B cell (primary cell): ENCODE data around the gene ARMC9. TPM values are rescaled to one million over a fixed set of nuclear protein-coding genes. Genes with fewer than 3 reads are reported as not detected.

Experiments
- ATAC-seq: fragments of 200-7000 bp; cut with Tn5 transposase; one replicate; pipeline ENCODE4 v1.10.0; 2021; ENCODE audit warnings: low read depth, mild to moderate bottlenecking, moderate number of reproducible peaks, moderate library complexity
- CTCF ChIA-PET: fragments of 350-600 bp; sonication (Branson Sonifier 250); formaldehyde crosslinking; loops from one replicate; lab custom pipeline; 2021; ENCODE audit warnings: antibody characterized with exemption, inconsistent platforms; lab: Charles Lee
- POLR2A ChIA-PET: fragments of 350-600 bp; sonication (Branson Sonifier 250); formaldehyde crosslinking; loops from one replicate; lab custom pipeline; 2021; ENCODE audit warnings: antibody characterized with exemption; lab: Charles Lee
- DNase-seq: peaks from one replicate; pipeline ENCODE4 v3.0.0; 2013
- H2AFZ ChIP-seq: 2 replicates; pipeline ENCODE4 v1.6.1; 2012; ENCODE audit warnings: mild to moderate bottlenecking, low read depth, low read length; ENCODE audit not compliant: insufficient read depth, poor library complexity, severe bottlenecking
- H3K27ac ChIP-seq, 2 donors: 1 replicate in 1 of 2; 2 replicates in 1 of 2; pipeline ENCODE4 v1.5.1; 2012 to 2013; ENCODE audit warnings: low read length in 2 of 2, mild to moderate bottlenecking in 2 of 2, moderate library complexity in 1 of 2
- H3K27me3 ChIP-seq, 4 experiments: fragments of 200-600 bp in 1 of 4; sonication (generic) in 1 of 4; replicated peaks in 1 of 4; 1 replicate in 2 of 4; 2 replicates in 2 of 4; pipeline versions ENCODE4 v1.6.1 to v1.7.0; 2013 to 2016; ENCODE audit warnings: low read length in 3 of 4, mild to moderate bottlenecking in 2 of 4, mixed read lengths in 1 of 4, moderate library complexity in 1 of 4; ENCODE audit not compliant: insufficient read depth in 4 of 4, control insufficient read depth in 3 of 4; ENCODE audit errors: control extremely low read depth in 1 of 4
- H3K36me3 ChIP-seq, 2 experiments: replicated peaks in 1 of 2; 1 replicate in 1 of 2; 2 replicates in 1 of 2; pipeline versions ENCODE4 v1.6.1 to v1.7.1; 2013; ENCODE audit warnings: low read length in 1 of 2; ENCODE audit not compliant: insufficient read depth in 2 of 2, control insufficient read depth in 1 of 2; ENCODE audit errors: control extremely low read depth in 1 of 2, extremely low read depth in 1 of 2
- H3K4me1 ChIP-seq, 2 donors: fragments of 200-600 bp in 1 of 2; sonication (generic) in 1 of 2; 1 replicate in 1 of 2; 2 replicates in 1 of 2; pipeline versions ENCODE4 v1.5.1 to v1.6.1; 2013 to 2017; ENCODE audit warnings: low read length in 2 of 2; ENCODE audit not compliant: control insufficient read depth in 2 of 2, insufficient read depth in 2 of 2
- H3K4me2 ChIP-seq: replicated peaks from 2 replicates; pipeline ENCODE3; 2012; ENCODE audit warnings: mild to moderate bottlenecking, low read depth, low read length; ENCODE audit not compliant: poor library complexity, severe bottlenecking
- H3K4me3 ChIP-seq, 5 experiments: fragments of 200-600 bp in 1 of 5; sonication (generic) in 1 of 5; 1 replicate in 3 of 5; 2 replicates in 2 of 5; pipeline versions ENCODE4 v1.5.1 to v1.7.0; 2011 to 2016; ENCODE audit warnings: low read length in 4 of 5, mild to moderate bottlenecking in 4 of 5, low read depth in 2 of 5, control low read depth in 1 of 5, moderate library complexity in 1 of 5; ENCODE audit not compliant: insufficient read depth in 1 of 5; ENCODE audit errors: control extremely low read depth in 1 of 5, extremely low read depth in 1 of 5
- H3K79me2 ChIP-seq: fragments of 200-600 bp; sonication (generic); one replicate; pipeline ENCODE4 v1.6.0; 2016; ENCODE audit warnings: low read length; ENCODE audit not compliant: control insufficient read depth, insufficient read depth
- H3K9ac ChIP-seq: fragments of 200-600 bp; sonication (generic); 2 replicates; pipeline ENCODE4 v1.6.1; 2017; ENCODE audit warnings: mild to moderate bottlenecking, low read length, moderate library complexity
- H3K9me3 ChIP-seq, 3 donors: one replicate each; pipeline versions ENCODE4 v1.6.1 to v1.7.1; 2013; ENCODE audit warnings: low read length in 2 of 3; ENCODE audit not compliant: control insufficient read depth in 2 of 3, insufficient read depth in 1 of 3; ENCODE audit errors: control extremely low read depth in 1 of 3
- H4K20me1 ChIP-seq: 2 replicates; pipeline ENCODE4 v1.6.0; 2012; ENCODE audit warnings: mild to moderate bottlenecking, low read length; ENCODE audit not compliant: insufficient read depth, control insufficient read depth, poor library complexity, severe bottlenecking
- H3K27ac Mint-ChIP-seq: one replicate; pipeline ENCODE4 v1.8.0; 2021; ENCODE audit warnings: mixed read lengths
- H3K27me3 Mint-ChIP-seq: one replicate; pipeline ENCODE4 v1.8.0; 2021; ENCODE audit warnings: mixed read lengths
- H3K4me1 Mint-ChIP-seq: one replicate; pipeline ENCODE4 v1.8.0; 2021; ENCODE audit warnings: mixed read lengths
- H3K4me3 Mint-ChIP-seq: one replicate; pipeline ENCODE4 v1.8.0; 2021; ENCODE audit warnings: mixed read lengths
- H3K9me3 Mint-ChIP-seq: one replicate; pipeline ENCODE4 v1.8.0; 2022; ENCODE audit warnings: mixed read lengths; ENCODE audit not compliant: insufficient read depth
- EZH2 ChIP-seq: IDR thresholded peaks from 2 replicates; pipeline ENCODE4 v1.6.1; 2012; ENCODE audit warnings: borderline replicate concordance, low read depth, mild to moderate bottlenecking, moderate library complexity, low read length; ENCODE audit not compliant: insufficient read depth, poor library complexity, severe bottlenecking
- WGBS: methylation state at CpG from one replicate; pipeline ENCODE4 v1.1.5; 2013; ENCODE audit warnings: missing lambda C conversion rate; ENCODE audit not compliant: insufficient coverage; 5-methylcytosine and 5-hydroxymethylcytosine counted together
- intact Hi-C: fragments of 100-400 bp; cut with micrococcal nuclease; formaldehyde crosslinking; loops from one replicate; pipeline ENCODE4 v1.10.0; 2022
- polyA plus RNA-seq: library from polyadenylated mRNA; depleted of rRNA; stranded (reverse); fragments of >200 nt; gene quantifications from 2 replicates; pipeline ENCODE4 v1.2.3, GENCODE V29; 2012
- total RNA-seq, 2 donors: library from RNA; stranded (reverse); fragments of 120-200 nt in 1 of 2; gene quantifications; 1 replicate in 1 of 2; 2 replicates in 1 of 2; pipeline versions ENCODE4 v1.2.3 to v1.2.4, GENCODE V29; 2013 to 2022
- TF ChIP-seq, protein P1 (sequence below): fragments of 200-600 bp; IDR thresholded peaks from one replicate; pipeline ENCODE4 v1.8.0; 2022; ENCODE audit warnings: antibody characterized with exemption, mild to moderate bottlenecking

Gene ARMC9
- total and polyA plus RNA-seq, 2 donors (not counting 1 experiment from before 2014, with no cell fraction given): 0.40 to 5.4 TPM

DNA sequence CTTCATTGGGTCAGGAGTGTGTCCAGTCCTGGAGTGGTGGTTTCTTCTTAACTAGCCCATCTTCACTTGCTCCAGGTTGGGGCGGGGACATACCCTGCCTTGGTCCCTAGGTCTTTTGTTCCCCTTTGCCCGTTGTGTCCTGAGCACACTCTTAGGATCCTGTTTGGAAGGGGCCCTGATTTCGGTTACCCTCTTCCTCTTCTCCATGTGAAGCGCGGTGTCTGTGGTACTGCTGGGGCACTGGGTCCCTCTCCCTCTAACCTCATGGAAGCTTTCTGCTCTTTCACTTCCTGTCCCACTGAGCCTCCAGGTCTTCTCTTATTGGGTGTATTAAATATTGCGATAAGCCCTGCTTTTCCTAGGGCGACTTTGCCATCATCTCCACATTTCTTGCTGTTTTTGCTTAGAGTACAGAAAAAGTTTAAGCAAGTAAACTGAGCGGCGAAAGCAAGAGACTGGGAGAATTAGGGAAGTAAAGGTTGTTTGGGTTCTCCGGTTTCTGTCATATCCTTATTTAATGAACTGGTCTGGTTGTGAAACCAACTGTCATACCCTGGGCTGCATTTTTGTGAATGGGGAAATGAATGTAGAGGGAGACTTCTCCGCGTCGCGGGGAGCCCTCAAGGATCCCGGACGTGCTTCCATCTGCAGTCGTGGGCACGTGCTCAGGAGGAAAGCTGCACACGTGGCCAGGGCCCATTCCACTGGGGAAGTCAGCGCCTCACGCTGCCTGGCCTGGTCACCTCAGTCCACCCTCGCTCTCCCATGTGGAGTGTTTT, 123.3 kb downstream of the ARMC9 start:
- H3K36me3 ChIP-seq: no peaks in the 10 kb centered on the region
- peak overlapping the region; percentile 33 for H3K9ac ChIP-seq
- ATAC-seq (peak; percentile 78), DNase-seq (peak; percentile 74)
- peak overlapping the region; percentile 81 for H3K4me3 Mint-ChIP-seq
- peak overlapping the region in 3 of 5 experiments; percentile 16 to 49 (median 32) for H3K4me3 ChIP-seq
- H3K9me3 ChIP-seq: peaks cover 0 to 20% (median 6%) of the 10 kb centered on the region in 3 donors
- peak overlapping the region; percentile 60 for H3K27ac Mint-ChIP-seq
- ChIA-PET CTCF (no interaction called here), POLR2A (no interaction called here)
- peaks cover 22 to 33% of the 10 kb centered on the region in 2 donors for H3K4me1 ChIP-seq
- peak overlapping the region; percentile 29 for H2AFZ ChIP-seq
- H4K20me1 ChIP-seq: no peaks in the 10 kb centered on the region
- intact Hi-C loops: loop anchor here (5.0 kb wide), 1 partner anchor 71 kb away; no protein-coding TSS in a partner anchor
- no peak overlapping the region for H3K27ac ChIP-seq
- peak overlapping the region; percentile 73 for H3K4me2 ChIP-seq
- no peaks in the 10 kb centered on the region for H3K27me3 Mint-ChIP-seq
- H3K4me1 Mint-ChIP-seq: peaks cover 38% of the 10 kb centered on the region
- H3K27me3 ChIP-seq: no peaks in the 10 kb centered on the region
- no peaks in the 10 kb centered on the region for H3K79me2 ChIP-seq
- WGBS: 20% methylated on average over 14 of the region's 22 CpGs
- TF ChIP-seq, protein P1, sequence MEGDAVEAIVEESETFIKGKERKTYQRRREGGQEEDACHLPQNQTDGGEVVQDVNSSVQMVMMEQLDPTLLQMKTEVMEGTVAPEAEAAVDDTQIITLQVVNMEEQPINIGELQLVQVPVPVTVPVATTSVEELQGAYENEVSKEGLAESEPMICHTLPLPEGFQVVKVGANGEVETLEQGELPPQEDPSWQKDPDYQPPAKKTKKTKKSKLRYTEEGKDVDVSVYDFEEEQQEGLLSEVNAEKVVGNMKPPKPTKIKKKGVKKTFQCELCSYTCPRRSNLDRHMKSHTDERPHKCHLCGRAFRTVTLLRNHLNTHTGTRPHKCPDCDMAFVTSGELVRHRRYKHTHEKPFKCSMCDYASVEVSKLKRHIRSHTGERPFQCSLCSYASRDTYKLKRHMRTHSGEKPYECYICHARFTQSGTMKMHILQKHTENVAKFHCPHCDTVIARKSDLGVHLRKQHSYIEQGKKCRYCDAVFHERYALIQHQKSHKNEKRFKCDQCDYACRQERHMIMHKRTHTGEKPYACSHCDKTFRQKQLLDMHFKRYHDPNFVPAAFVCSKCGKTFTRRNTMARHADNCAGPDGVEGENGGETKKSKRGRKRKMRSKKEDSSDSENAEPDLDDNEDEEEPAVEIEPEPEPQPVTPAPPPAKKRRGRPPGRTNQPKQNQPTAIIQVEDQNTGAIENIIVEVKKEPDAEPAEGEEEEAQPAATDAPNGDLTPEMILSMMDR: no peak
- no peak for TF ChIP-seq EZH2
- H3K9me3 Mint-ChIP-seq: peaks cover 8% of the 10 kb centered on the region

DNA sequence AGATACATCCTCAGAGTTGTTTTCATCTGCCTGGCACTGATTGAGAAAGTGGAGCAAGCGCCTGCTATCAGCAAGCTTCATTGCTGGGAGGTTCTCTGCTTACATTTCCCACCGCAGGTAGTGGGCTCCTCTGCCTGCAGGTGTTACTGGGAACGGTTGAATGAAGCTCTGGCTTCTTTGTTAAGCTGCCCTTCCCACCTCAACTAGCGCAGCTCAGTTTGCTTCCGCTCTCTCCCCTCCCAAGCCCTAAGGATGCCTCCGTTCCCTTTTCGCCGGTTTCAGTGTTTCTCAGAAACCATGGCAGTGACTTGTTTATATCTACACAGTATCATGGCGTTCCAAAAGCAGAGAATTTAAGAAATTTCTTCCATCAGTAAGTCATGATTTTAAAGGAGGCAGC, 124.9 kb downstream of the ARMC9 start:
- Mint-ChIP-seq H3K27ac (no peak overlapping the region), H3K4me3 (no peak overlapping the region), H3K9me3 (no peaks in the 10 kb centered on the region), H3K27me3 (no peaks in the 10 kb centered on the region), H3K4me1 (peaks cover 32% of the 10 kb centered on the region)
- peaks cover 0 to 9% (median 0%) of the 10 kb centered on the region in 3 donors for H3K9me3 ChIP-seq
- 98% methylated on average over 8 of the region's 9 CpGs for WGBS
- no peak overlapping the region for H3K4me2 ChIP-seq
- no peaks in the 10 kb centered on the region for H3K79me2 ChIP-seq
- no peak overlapping the region for H3K27ac ChIP-seq
- no peak overlapping the region for H3K9ac ChIP-seq
- no peak overlapping the region for H3K4me3 ChIP-seq
- CTCF ChIA-PET: interaction anchor here (1.5 to 1.8 kb wide), 2 partner anchors 8 to 96 kb away, joined by 3 to 4 read pairs; no protein-coding TSS in a partner anchor
- TF ChIP-seq EZH2: no peak
- TF ChIP-seq, protein P1: no peak
- ATAC-seq: no peak
- no peak for DNase-seq
- H3K36me3 ChIP-seq: no peaks in the 10 kb centered on the region
- peaks cover 20 to 28% of the 10 kb centered on the region in 2 donors for H3K4me1 ChIP-seq
- intact Hi-C loops: loop anchor here (5.0 kb wide), 1 partner anchor 69 kb away; no protein-coding TSS in a partner anchor
- H3K27me3 ChIP-seq: no peaks in the 10 kb centered on the region
- no peak overlapping the region for H2AFZ ChIP-seq
- POLR2A ChIA-PET: no interaction called here
- no peaks in the 10 kb centered on the region for H4K20me1 ChIP-seq
